Endothelial cell of umbilical vein (primary cell): ENCODE measurements around the gene P2RY6. TPM values are rescaled to one million over a fixed set of nuclear protein-coding genes. Genes with fewer than 3 reads are reported as not detected.

Experiments
- BruUV-seq: library from RNA; stranded (reverse); fragments of 400-500 nt; replicated peaks from 2 replicates; lab custom pipeline; 2021; lab: Mats Ljungman, UMichigan
- CTCF ChIA-PET: fragments of 300-600, 350-600 bp; sonication (Branson Sonifier 250); formaldehyde crosslinking; loops from one replicate; lab custom pipeline; 2021; ENCODE audit warnings: antibody characterized with exemption, inconsistent platforms; lab: Charles Lee
- POLR2A ChIA-PET: fragments of 300-600, 350-600 bp; sonication (Branson Sonifier 250); formaldehyde crosslinking; loops from one replicate; lab custom pipeline; 2021; ENCODE audit warnings: antibody characterized with exemption, inconsistent platforms; lab: Charles Lee
- DNase-seq: peaks from one replicate; pipeline ENCODE4 v3.0.0-alpha.2; 2011; ENCODE audit warnings: low read depth, low spot score
- FAIRE-seq: peaks from 2 replicates; lab custom pipeline; 2011; peaks lifted over from hg19 to GRCh38; lab: Jason Lieb, UNC
- H2AFZ ChIP-seq: 2 replicates; pipeline ENCODE4 v1.6.0; 2012; ENCODE audit warnings: low read depth, low read length, control low read depth, inconsistent platforms
- H3K27ac ChIP-seq: 2 replicates; pipeline ENCODE4 v1.5.1; 2011; ENCODE audit warnings: low read depth, mild to moderate bottlenecking, control low read depth, low read length, moderate library complexity; ENCODE audit not compliant: insufficient read depth
- H3K27me3 ChIP-seq, 2 experiments: 2 replicates each; pipeline versions ENCODE4 v1.6.0 to v1.6.1; 2011; ENCODE audit warnings: low read length in 2 of 2, mixed read lengths in 1 of 2; ENCODE audit not compliant: control insufficient read depth in 2 of 2, insufficient read depth in 2 of 2
- H3K36me3 ChIP-seq, 2 experiments: 2 replicates in 1 of 2; 3 replicates in 1 of 2; pipeline ENCODE4 v1.5.1; 2011; ENCODE audit warnings: low read length in 2 of 2, mild to moderate bottlenecking in 1 of 2, moderate library complexity in 1 of 2; ENCODE audit not compliant: control insufficient read depth in 2 of 2, insufficient read depth in 2 of 2; ENCODE audit errors: extremely low read depth in 1 of 2
- H3K4me1 ChIP-seq: 3 replicates; pipeline ENCODE4 v1.5.1; 2011; ENCODE audit warnings: mild to moderate bottlenecking, low read length; ENCODE audit not compliant: control insufficient read depth, insufficient read depth; ENCODE audit errors: extremely low read depth
- H3K4me2 ChIP-seq: 2 replicates; pipeline ENCODE4 v1.6.1; 2011; ENCODE audit warnings: low read length, control low read depth, mixed read lengths; ENCODE audit not compliant: insufficient read depth
- H3K4me3 ChIP-seq, 3 experiments: fragments of 200-600 bp in 1 of 3; sonication (generic), shearing (Covaris generic) in 1 of 3; replicated peaks in 1 of 3; 2 replicates each; pipeline ENCODE4 v1.5.1; 2011 to 2016; ENCODE audit warnings: control low read depth in 3 of 3, low read length in 3 of 3, mild to moderate bottlenecking in 2 of 3, inconsistent platforms in 1 of 3, low read depth in 1 of 3, moderate library complexity in 1 of 3; ENCODE audit not compliant: insufficient read depth in 1 of 3
- H3K79me2 ChIP-seq: 2 replicates; pipeline ENCODE4 v1.6.0; 2012; ENCODE audit warnings: low read length, inconsistent platforms; ENCODE audit not compliant: control insufficient read depth, insufficient read depth
- H3K9ac ChIP-seq: replicated peaks from 2 replicates; pipeline ENCODE3; 2011; ENCODE audit warnings: low read length, control low read depth; ENCODE audit not compliant: insufficient read depth; ENCODE audit errors: extremely low read depth
- H3K9me1 ChIP-seq: replicated peaks from 3 replicates; pipeline ENCODE4 v1.6.0; 2011; ENCODE audit warnings: mild to moderate bottlenecking, low read length; ENCODE audit not compliant: control insufficient read depth, insufficient read depth; ENCODE audit errors: extremely low read depth
- H3K9me3 ChIP-seq: replicated peaks from 2 replicates; pipeline ENCODE4 v1.5.1; 2012; ENCODE audit warnings: low read length, inconsistent platforms; ENCODE audit not compliant: control insufficient read depth, insufficient read depth
- H4K20me1 ChIP-seq: replicated peaks from 2 replicates; pipeline ENCODE3; 2011; ENCODE audit warnings: mild to moderate bottlenecking, low read length; ENCODE audit not compliant: control insufficient read depth, insufficient read depth; ENCODE audit errors: extremely low read depth
- EZH2 ChIP-seq: IDR thresholded peaks from 2 replicates; pipeline ENCODE4 v1.6.1; 2012; ENCODE audit warnings: borderline replicate concordance, low read depth, mild to moderate bottlenecking, moderate library complexity, low read length, inconsistent platforms; ENCODE audit not compliant: severe bottlenecking
- FOS ChIP-seq: IDR thresholded peaks from 2 replicates; pipeline ENCODE4 v1.6.1; 2011; ENCODE audit warnings: mild to moderate bottlenecking, low read length, moderate library complexity, borderline replicate concordance; ENCODE audit not compliant: insufficient read depth
- GATA2 ChIP-seq: IDR thresholded peaks from 2 replicates; pipeline ENCODE4 v1.7.0; 2011; ENCODE audit warnings: low read depth, mild to moderate bottlenecking, moderate library complexity, mixed read lengths, low read length; ENCODE audit not compliant: insufficient read length, insufficient read depth
- JUN ChIP-seq: IDR thresholded peaks from 2 replicates; pipeline ENCODE4 v1.6.1; 2011; ENCODE audit warnings: borderline replicate concordance, low read depth; ENCODE audit not compliant: insufficient read length, insufficient read depth
- MYC ChIP-seq: IDR thresholded peaks from one replicate; pipeline ENCODE4 v1.6.1; 2011; ENCODE audit warnings: mild to moderate bottlenecking, low read depth, low read length
- POLR2A ChIP-seq: IDR thresholded peaks from 2 replicates; pipeline ENCODE4 v1.6.1; 2012; ENCODE audit warnings: low read depth, mild to moderate bottlenecking, control low read depth, low read length
- POLR2AphosphoS5 ChIP-seq: IDR thresholded peaks from 2 replicates; pipeline ENCODE4 v1.6.1; 2012; ENCODE audit warnings: low read depth, mild to moderate bottlenecking, control low read depth, low read length, moderate library complexity; ENCODE audit not compliant: insufficient read depth
- dilution Hi-C: fragments of 300-500 bp; cut with MboI; formaldehyde crosslinking; loops from one replicate; pipeline ENCODE4 v1.15.0; 2019; ENCODE audit warnings: low sequenced_read_pairs; ENCODE audit not compliant: extremely low pct_ligation_motif_present
- intact Hi-C: fragments of 100-400 bp; cut with micrococcal nuclease; formaldehyde crosslinking; loops from one replicate; pipeline ENCODE4 v1.10.0; 2022
- polyA plus RNA-seq, 4 experiments: library from polyadenylated mRNA; depleted of rRNA in 3 of 4; stranded (reverse) in 3 of 4; unstranded in 1 of 4; fragments of >200 nt; gene quantifications; 2 replicates each; pipeline versions ENCODE4 v1.2.1 to v1.2.3, GENCODE V29; 2011 to 2012; ENCODE audit warnings: missing spikeins in 1 of 4
- total RNA-seq: library from RNA; stranded (reverse); gene quantifications from 2 replicates; pipeline ENCODE4 v1.2.3, GENCODE V29; 2021
- TF ChIP-seq, protein P1 (sequence below), 2 donors: IDR thresholded peaks; 1 replicate in 1 of 2; 2 replicates in 1 of 2; pipeline ENCODE4 v1.5.1; 2011; ENCODE audit warnings: low read length in 2 of 2, mild to moderate bottlenecking in 2 of 2, moderate library complexity in 2 of 2, control low read depth in 1 of 2, inconsistent platforms in 1 of 2, low read depth in 1 of 2; ENCODE audit not compliant: insufficient read depth in 1 of 2; ENCODE audit errors: extremely low read depth in 1 of 2
- TF ChIP-seq, protein P2 (sequence below): IDR thresholded peaks from 2 replicates; pipeline ENCODE4 v1.6.1; 2011; ENCODE audit not compliant: insufficient read depth, insufficient read length

P2RY6 gene
- total and polyA plus RNA-seq, 2 donors (not counting 3 experiments of a cell fraction or from before 2014, with no cell fraction given): 0.47 TPM; not detected in 1

DNA sequence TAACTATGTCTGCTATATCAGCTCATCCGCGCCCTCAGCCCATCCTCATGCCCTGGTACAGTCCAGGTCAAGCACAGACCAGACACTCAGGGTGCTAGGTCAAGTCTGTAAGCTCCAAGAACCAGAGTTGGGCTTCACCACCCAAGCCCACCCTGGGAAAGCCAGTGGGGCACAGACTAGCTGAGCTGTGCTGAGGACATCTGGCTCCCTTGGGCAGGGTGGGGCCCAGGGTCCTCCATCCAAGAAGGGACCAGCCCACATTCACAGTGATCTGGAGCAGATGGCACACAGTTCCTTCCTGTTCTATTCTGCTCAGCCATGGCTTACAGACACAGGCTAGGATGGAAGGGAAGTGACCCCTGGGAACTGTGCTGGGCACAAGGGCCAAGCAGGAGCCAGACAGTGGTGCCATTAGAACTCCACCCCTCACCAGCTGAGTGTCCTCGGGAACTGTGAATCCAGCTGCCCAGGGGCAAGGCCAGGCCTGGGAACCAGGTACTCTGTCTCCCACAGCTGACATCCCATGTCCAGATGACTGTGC lies 9.1 kb downstream of the P2RY6 start:
- ChIA-PET POLR2A (no interaction called here), CTCF (interaction anchor here (1.7 kb wide), 1 partner anchor 54 kb away, joined by 5 read pairs; no protein-coding TSS in a partner anchor)
- Histone ChIP-seq H3K36me3 (no peaks in the 10 kb centered on the region), H3K9ac (no peak overlapping the region), H4K20me1 (no peaks in the 10 kb centered on the region), H3K4me2 (no peak overlapping the region), H3K9me3 (no peaks in the 10 kb centered on the region), H3K79me2 (no peaks in the 10 kb centered on the region), H3K27ac (no peak overlapping the region), H3K4me1 (no peaks in the 10 kb centered on the region), H3K27me3 (no peaks in the 10 kb centered on the region), H2AFZ (no peak overlapping the region), H3K9me1 (no peaks in the 10 kb centered on the region), H3K4me3 (no peak overlapping the region)
- dilution Hi-C loops: no loop called here
- TF ChIP-seq FOS (no peak), GATA2 (no peak), POLR2A (no peak), MYC (no peak), EZH2 (no peak), POLR2AphosphoS5 (no peak), JUN (no peak)
- TF ChIP-seq, protein P1, sequence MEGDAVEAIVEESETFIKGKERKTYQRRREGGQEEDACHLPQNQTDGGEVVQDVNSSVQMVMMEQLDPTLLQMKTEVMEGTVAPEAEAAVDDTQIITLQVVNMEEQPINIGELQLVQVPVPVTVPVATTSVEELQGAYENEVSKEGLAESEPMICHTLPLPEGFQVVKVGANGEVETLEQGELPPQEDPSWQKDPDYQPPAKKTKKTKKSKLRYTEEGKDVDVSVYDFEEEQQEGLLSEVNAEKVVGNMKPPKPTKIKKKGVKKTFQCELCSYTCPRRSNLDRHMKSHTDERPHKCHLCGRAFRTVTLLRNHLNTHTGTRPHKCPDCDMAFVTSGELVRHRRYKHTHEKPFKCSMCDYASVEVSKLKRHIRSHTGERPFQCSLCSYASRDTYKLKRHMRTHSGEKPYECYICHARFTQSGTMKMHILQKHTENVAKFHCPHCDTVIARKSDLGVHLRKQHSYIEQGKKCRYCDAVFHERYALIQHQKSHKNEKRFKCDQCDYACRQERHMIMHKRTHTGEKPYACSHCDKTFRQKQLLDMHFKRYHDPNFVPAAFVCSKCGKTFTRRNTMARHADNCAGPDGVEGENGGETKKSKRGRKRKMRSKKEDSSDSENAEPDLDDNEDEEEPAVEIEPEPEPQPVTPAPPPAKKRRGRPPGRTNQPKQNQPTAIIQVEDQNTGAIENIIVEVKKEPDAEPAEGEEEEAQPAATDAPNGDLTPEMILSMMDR (IDR thresholded peaks at IDR 0.05; ENCODE audit: extremely low read depth in 1 of 2, insufficient read depth in 1 of 2, low read depth in 1 of 2, low read length in 2 of 2): no peak
- TF ChIP-seq, protein P2, sequence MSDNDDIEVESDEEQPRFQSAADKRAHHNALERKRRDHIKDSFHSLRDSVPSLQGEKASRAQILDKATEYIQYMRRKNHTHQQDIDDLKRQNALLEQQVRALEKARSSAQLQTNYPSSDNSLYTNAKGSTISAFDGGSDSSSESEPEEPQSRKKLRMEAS: no peak
- DNase-seq: no peak
- intact Hi-C loops: no loop called here
- FAIRE-seq: no peak
- BruUV-seq: no TSS peak
